ENCODE measurements around the gene DUSP5. TPM values are rescaled to one million over a fixed set of nuclear protein-coding genes. Genes with fewer than 3 reads are reported as not detected.

Gene DUSP5
- total and polyA plus RNA-seq, 10 of the 15 experiments (the other 5 are each of a cell fraction or from before 2014, with no cell fraction given) = 2.1 to 95.9 (median 23.4) TPM

- DNase-seq (ENCODE audit: low read depth, low spot score) (no peak), ATAC-seq (peak; percentile 2; the same call in 2 of the 3 replicates), FAIRE-seq (no peak)
- no peaks in the 10 kb centered on the region for H3K9me3 ChIP-seq (replicated peaks; ENCODE audit: control insufficient read depth, insufficient read depth, low read length)
- H2AFZ ChIP-seq (ENCODE audit: control insufficient read depth, low read depth, low read length) = no peak overlapping the region
- TF ChIP-seq SIX5 (IDR thresholded peaks at IDR 0.05; ENCODE audit: low read depth, low read length, severe bottlenecking) (no peak), GABPA (IDR thresholded peaks at IDR 0.05; ENCODE audit: low read depth) (no peak), EZH2 (IDR thresholded peaks at IDR 0.05; ENCODE audit: borderline replicate concordance, control insufficient read depth, low read depth, low read length) (no peak), POLR2AphosphoS5 (IDR thresholded peaks at IDR 0.05; ENCODE audit: low read length) (peak; percentile 58; the same call in 1 of the 2 replicates), TCF7 (IDR thresholded peaks at IDR 0.05; ENCODE audit: borderline replicate concordance) (no peak)
- WGBS (ENCODE audit: insufficient coverage, insufficient replicate concordance, low lambda C conversion rate, missing lambda C conversion rate) = 100% methylated on average over 4 of the region's 4 CpGs
- BruUV-seq (replicated peaks) = no TSS peak
- ChIA-PET CTCF (interaction anchor here (1.3 to 1.4 kb wide), 2 partner anchors 33 to 36 kb away, joined by 3 to 5 read pairs; no protein-coding TSS in a partner anchor), SMC1A (ENCODE audit: uncharacterized antibody, unreplicated experiment) (interaction anchor here (0.7 to 3.8 kb wide), 6 partner anchors 10 to 190 kb away, joined by 3 to 24 read pairs (median 4); no protein-coding TSS in a partner anchor), POLR2A (interaction anchor here (1.1 kb wide), 2 partner anchors 21 to 208 kb away, joined by 3 to 6 read pairs; no protein-coding TSS in a partner anchor), RAD21 (ENCODE audit: unreplicated experiment) (interaction anchor here (1.5 to 3.8 kb wide), 5 partner anchors 10 to 160 kb away, joined by 4 to 10 read pairs (median 6); no protein-coding TSS in a partner anchor)
- no peak overlapping the region for H3K4me3 ChIP-seq
- H4K20me1 ChIP-seq (ENCODE audit: control insufficient read depth, insufficient read depth) = no peaks in the 10 kb centered on the region; the same call in none of the 2 replicates
- no peak overlapping the region for H3K9ac ChIP-seq (ENCODE audit: control insufficient read depth, insufficient read depth, low read length)
- H3K79me2 ChIP-seq (ENCODE audit: control insufficient read depth, insufficient read depth, low read length) = no peaks in the 10 kb centered on the region
- no peak overlapping the region for H3K4me2 ChIP-seq (ENCODE audit: control insufficient read depth, insufficient read depth)
- intact Hi-C loops (cut with micrococcal nuclease; ENCODE audit: unreplicated experiment) (no loop called here), in situ Hi-C loops (cut with MboI) (no loop called here)
- no peak overlapping the region for H3K27ac ChIP-seq (ENCODE audit: control insufficient read depth, insufficient read depth)
- H3K27me3 ChIP-seq (replicated peaks in 1 of 2; ENCODE audit: control insufficient read depth in 2 of 2, insufficient read depth in 2 of 2, low read length in 1 of 2) = no peaks in the 10 kb centered on the region
- peaks cover 24 to 34% of the 10 kb centered on the region in 2 experiments for H3K36me3 ChIP-seq (ENCODE audit: control insufficient read depth in 2 of 2, insufficient read depth in 2 of 2, low read length in 1 of 2)
- no peaks in the 10 kb centered on the region for H3K4me1 ChIP-seq (ENCODE audit: control insufficient read depth, insufficient read depth, low read length)
Observed at GRCh38 chr10:110513949-110514348, 16.2 kb downstream of the DUSP5 start.

GRCh38 chr10:110514848-110515247 is 17.1 kb downstream of the DUSP5 start:
- CTCF ChIA-PET = interaction anchor here (1.3 kb wide), 1 partner anchor 35 kb away, joined by 3 read pairs; no protein-coding TSS in a partner anchor
- in situ Hi-C loops (cut with MboI) (no loop called here), intact Hi-C loops (cut with micrococcal nuclease; ENCODE audit: unreplicated experiment) (no loop called here)
- H4K20me1 ChIP-seq (ENCODE audit: control insufficient read depth, insufficient read depth) = no peaks in the 10 kb centered on the region; the same call in none of the 2 replicates
- no peak overlapping the region for H3K27ac ChIP-seq (ENCODE audit: control insufficient read depth, insufficient read depth)
- FAIRE-seq = no peak
- ATAC-seq = no peak
- no TSS peak for BruUV-seq (replicated peaks)
- H3K4me1 ChIP-seq (ENCODE audit: control insufficient read depth, insufficient read depth, low read length) = no peaks in the 10 kb centered on the region
- H2AFZ ChIP-seq (ENCODE audit: control insufficient read depth, low read depth, low read length) = no peak overlapping the region
- SMC1A ChIA-PET (ENCODE audit: uncharacterized antibody, unreplicated experiment) = interaction anchor here (0.7 to 3.8 kb wide), 3 partner anchors 9 to 158 kb away, joined by 3 to 24 read pairs (median 4); no protein-coding TSS in a partner anchor
- no peaks in the 10 kb centered on the region for H3K79me2 ChIP-seq (ENCODE audit: control insufficient read depth, insufficient read depth, low read length)
- peak; percentile 36; the same call in 1 of the 2 replicates for TF ChIP-seq POLR2AphosphoS5 (IDR thresholded peaks at IDR 0.05; ENCODE audit: low read length)
- no peak for TF ChIP-seq ZZZ3 (IDR thresholded peaks at IDR 0.05; ENCODE audit: control insufficient read depth, insufficient read length, low read depth)
- H3K4me2 ChIP-seq (ENCODE audit: control insufficient read depth, insufficient read depth) = no peak overlapping the region
- RAD21 ChIA-PET (ENCODE audit: unreplicated experiment) = interaction anchor here (2.2 to 3.8 kb wide), 2 partner anchors 32 to 159 kb away, joined by 7 to 10 read pairs; no protein-coding TSS in a partner anchor
- POLR2A ChIA-PET = no interaction called here
- H3K27me3 ChIP-seq (replicated peaks in 1 of 2; ENCODE audit: control insufficient read depth in 2 of 2, insufficient read depth in 2 of 2, low read length in 1 of 2) = no peaks in the 10 kb centered on the region
- DNase-seq (ENCODE audit: low read depth, low spot score) = no peak
- H3K4me3 ChIP-seq = no peak overlapping the region
- no peaks in the 10 kb centered on the region for H3K9me3 ChIP-seq (replicated peaks; ENCODE audit: control insufficient read depth, insufficient read depth, low read length)
- H3K9ac ChIP-seq (ENCODE audit: control insufficient read depth, insufficient read depth, low read length) = no peak overlapping the region
- 79% methylated on average over 3 of the region's 3 CpGs for WGBS (ENCODE audit: insufficient coverage, insufficient replicate concordance, low lambda C conversion rate, missing lambda C conversion rate)
- H3K36me3 ChIP-seq (ENCODE audit: control insufficient read depth in 2 of 2, insufficient read depth in 2 of 2, low read length in 1 of 2) = peaks cover 24 to 26% of the 10 kb centered on the region in 2 experiments
